ENCODE results near the gene ALG2. TPM values are rescaled to one million over a fixed set of nuclear protein-coding genes. Genes with fewer than 3 reads are reported as not detected.

ALG2 gene
- total and polyA plus RNA-seq, 11 donors, result 8.7 to 21.6 (median 14.8) TPM

- no peaks in the 10 kb centered on the region for H3K36me3 ChIP-seq
- peaks cover 0 to 37% (median 12%) of the 10 kb centered on the region in 12 donors for H3K4me1 ChIP-seq
- H3K27me3 ChIP-seq, result no peaks in the 10 kb centered on the region
- DNase-seq, result no peak
- H3K9me3 ChIP-seq, result no peaks in the 10 kb centered on the region
- WGBS, 4 donors, result 77 to 84% (median 81%) methylated on average over 2 of the region's 2 CpGs
- H3K27ac ChIP-seq, result no peak overlapping the region
- no peak for ATAC-seq
- TF ChIP-seq POLR2A (IDR thresholded peaks at IDR 0.05) (no peak), CTCF (IDR thresholded peaks at IDR 0.05) (no peak)
- intact Hi-C loops (cut with DNase I), result loop anchor here in 2 of 10 donors (10.0 kb wide), 2 partner anchors 77 to 763 kb away; no protein-coding TSS in a partner anchor
- no peak overlapping the region for H3K4me3 ChIP-seq
Measured at GRCh38 chr9:99261923-99262322, 40.2 kb upstream of the ALG2 start.

GRCh38 chr9:99259231-99259918, 37.6 kb upstream of the ALG2 start:
- WGBS, 4 donors, result 7 to 16% (median 11%) methylated on average over 16 to 27 of the region's 27 CpGs
- no peaks in the 10 kb centered on the region for H3K27me3 ChIP-seq
- TF ChIP-seq CTCF (IDR thresholded peaks at IDR 0.05) (no peak), POLR2A (IDR thresholded peaks at IDR 0.05) (peak in 1 of 2 donors; percentile 47)
- ATAC-seq, result peak; percentile 95 to 96 (median 96)
- no peaks in the 10 kb centered on the region for H3K36me3 ChIP-seq
- DNase-seq, result peak; percentile 86 to 96 (median 91)
- H3K4me1 ChIP-seq, result peaks cover 0 to 39% (median 11%) of the 10 kb centered on the region in 12 donors
- peak overlapping the region in 11 of 12 donors; percentile 4 to 57 (median 45) for H3K4me3 ChIP-seq
- no peaks in the 10 kb centered on the region for H3K9me3 ChIP-seq
- H3K27ac ChIP-seq, result peak overlapping the region; percentile 36 to 90 (median 80)
- intact Hi-C loops (cut with DNase I), result loop anchor here in 2 of 10 donors (2.0 to 10.0 kb wide), 2 partner anchors 561 to 755 kb away; partner anchors contain the start of gene NR4A3 (in 1 of the 2)

GRCh38 chr9:99257723-99258389, 36.1 kb upstream of the ALG2 start:
- no peaks in the 10 kb centered on the region for H3K9me3 ChIP-seq
- H3K4me3 ChIP-seq, result no peak overlapping the region
- intact Hi-C loops (cut with DNase I), result loop anchor here in 2 of 10 donors (2.0 to 10.0 kb wide), 2 partner anchors 563 to 757 kb away; partner anchors contain the start of gene NR4A3 (in 1 of the 2)
- no peaks in the 10 kb centered on the region for H3K36me3 ChIP-seq
- no peaks in the 10 kb centered on the region for H3K27me3 ChIP-seq
- DNase-seq (no peak), ATAC-seq (no peak)
- peak overlapping the region in 8 of 12 donors; percentile 33 to 90 (median 82) for H3K27ac ChIP-seq
- H3K4me1 ChIP-seq, result peaks cover 0 to 39% (median 11%) of the 10 kb centered on the region in 12 donors
- TF ChIP-seq POLR2A (IDR thresholded peaks at IDR 0.05), result no peak
- TF ChIP-seq CTCF (IDR thresholded peaks at IDR 0.05), result no peak
- WGBS, 4 donors, result 74 to 83% (median 83%) methylated on average over 4 to 8 of the region's 8 CpGs

DNA sequence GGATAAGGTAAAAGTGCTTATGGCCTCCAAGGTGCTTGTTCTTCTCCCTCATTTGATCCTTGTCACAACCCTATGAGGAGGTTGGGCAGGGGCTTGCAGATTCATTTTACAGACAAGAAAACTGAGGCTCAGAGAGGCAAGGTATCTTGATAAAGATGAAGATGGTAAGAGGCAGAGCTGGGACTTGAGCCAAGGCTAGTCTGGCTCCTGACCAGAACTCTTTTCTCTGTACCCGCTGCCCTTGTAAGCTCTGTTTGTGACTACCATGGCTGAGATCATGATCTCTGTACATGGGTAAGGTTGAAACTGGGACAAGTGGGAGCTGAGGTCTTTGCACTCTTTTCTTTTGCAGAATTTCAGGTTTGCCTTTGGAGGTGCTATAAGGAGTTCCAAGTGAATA, 33.9 kb upstream of the ALG2 start:
- no peak for ATAC-seq

More for the DNA sequence above, 33.9 kb upstream of the ALG2 start:
- DNase-seq, result no peak
- Histone ChIP-seq H3K4me3 (no peak overlapping the region), H3K36me3 (no peaks in the 10 kb centered on the region), H3K4me1 (peaks cover 0 to 39% (median 11%) of the 10 kb centered on the region in 12 donors), H3K27me3 (no peaks in the 10 kb centered on the region), H3K9me3 (no peaks in the 10 kb centered on the region), H3K27ac (peak overlapping the region in 3 of 12 donors; percentile 11 to 25 (median 12))
- intact Hi-C loops (cut with DNase I), result loop anchor here in 1 of 10 donors (10.0 kb wide), 1 partner anchor 759 kb away; no protein-coding TSS in a partner anchor
- TF ChIP-seq POLR2A (IDR thresholded peaks at IDR 0.05) (no peak), CTCF (IDR thresholded peaks at IDR 0.05) (no peak)
- WGBS, 4 donors, result 33 to 44% (median 34%) methylated on average over 1 of the region's 1 CpG

Measured in heart left ventricle (tissue), 16 donors.